Stimulated activated CD8-positive, alpha-beta memory T cell treated with anti-CD3 and anti-CD28 coated beads, Interleukin-15, amount 100 ng/mL, for 1 hour (primary cell): Measurements from ENCODE around the gene SEC24D.
"Not testable (repeated sequence)": the region's sequence is repeated elsewhere in the genome, so short reads cannot be mapped to it uniquely, and the experiment has no call there.

Experiments used
- DNase-seq: peaks from one replicate; pipeline ENCODE4 v3.0.0-alpha.2; 2020; ENCODE audit warnings: low read depth

SEC24D gene

GRCh38 chr4:118807659-118808058 lies 28.3 kb downstream of the SEC24D start:
- no peak for DNase-seq

- DNase-seq = no peak
Observed at GRCh38 chr4:118803253-118803652, 32.7 kb downstream of the SEC24D start.

- no peak for DNase-seq
Observed at GRCh38 chr4:118801895-118802575, 33.9 kb downstream of the SEC24D start.

- no peak for DNase-seq
Observed at GRCh38 chr4:118799231-118799942, 36.5 kb downstream of the SEC24D start.

GRCh38 chr4:118798658-118799057 lies 37.3 kb downstream of the SEC24D start:
- DNase-seq = no peak

- no peak for DNase-seq
Observed at GRCh38 chr4:118797558-118798142, 38.3 kb downstream of the SEC24D start.

- DNase-seq = not testable (repeated sequence)
Observed at GRCh38 chr4:118791690-118792446, 44.1 kb downstream of the SEC24D start.

- DNase-seq = no peak
Observed at GRCh38 chr4:118790544-118790943, 45.4 kb downstream of the SEC24D start.

GRCh38 chr4:118788911-118789310 lies 47.0 kb downstream of the SEC24D start:
- DNase-seq = no peak

GRCh38 chr4:118787844-118788380 lies 48.0 kb downstream of the SEC24D start:
- DNase-seq = no peak

- no peak for DNase-seq
Observed at GRCh38 chr4:118784776-118785175, 51.1 kb downstream of the SEC24D start.

GRCh38 chr4:118783887-118784286 lies 52.0 kb downstream of the SEC24D start:
- no peak for DNase-seq

GRCh38 chr4:118782886-118783285 lies 53.0 kb downstream of the SEC24D start:
- not testable (repeated sequence) for DNase-seq

GRCh38 chr4:118777649-118778048 lies 58.3 kb downstream of the SEC24D start:
- DNase-seq = not testable (repeated sequence)

GRCh38 chr4:118776955-118777640 lies 58.8 kb downstream of the SEC24D start:
- not testable (repeated sequence) for DNase-seq

- DNase-seq = no peak
Observed at GRCh38 chr4:118776157-118776954, 59.6 kb downstream of the SEC24D start.

GRCh38 chr4:118775405-118775804 lies 60.5 kb downstream of the SEC24D start:
- DNase-seq = no peak

- DNase-seq = no peak
Observed at GRCh38 chr4:118774989-118775388, 60.9 kb downstream of the SEC24D start.

- no peak for DNase-seq
Observed at GRCh38 chr4:118774321-118774720, 61.6 kb downstream of the SEC24D start.

GRCh38 chr4:118773429-118773792 lies 62.5 kb downstream of the SEC24D start:
- no peak for DNase-seq
